ENCODE results near the gene TMEM238.

DNA sequence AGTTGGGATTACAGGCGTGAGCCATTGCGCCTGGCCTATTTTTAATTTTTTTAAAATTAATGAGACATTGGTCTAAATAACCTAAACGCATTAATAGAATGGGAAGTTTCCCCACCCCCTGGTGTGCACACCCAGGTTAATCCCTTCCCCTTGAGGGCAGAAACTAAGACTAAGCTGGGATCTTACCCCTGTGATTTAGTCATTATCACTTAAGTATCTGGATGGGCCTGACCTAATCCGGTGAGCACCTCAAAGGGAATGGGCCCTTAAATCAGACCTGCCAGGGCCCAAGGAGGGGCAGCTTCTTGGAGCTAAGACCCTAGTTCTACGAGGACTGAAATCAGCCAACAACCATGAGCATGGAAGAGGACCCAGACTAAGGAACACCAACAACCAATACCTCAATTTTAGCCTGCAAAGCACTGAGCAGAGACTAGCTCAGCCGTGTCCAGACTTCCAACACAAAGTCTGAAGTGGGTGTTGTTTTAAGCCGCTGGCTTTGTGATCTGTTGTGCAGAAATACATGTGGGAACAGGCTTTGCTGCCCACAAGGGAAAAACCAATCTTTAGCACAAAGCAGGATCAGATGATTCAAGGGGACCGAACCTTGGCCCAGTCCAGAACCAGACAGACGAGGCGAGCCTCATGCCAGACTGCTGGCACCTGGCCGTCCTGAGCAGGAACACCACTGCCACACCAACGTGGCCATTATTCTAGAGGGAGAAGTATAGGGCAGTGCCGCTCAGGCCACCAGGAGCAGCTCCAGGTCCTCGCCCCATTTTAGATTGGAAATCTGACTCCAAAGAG is 16.4 kb upstream of the TMEM238 start:
- TF ChIP-seq, protein P1, sequence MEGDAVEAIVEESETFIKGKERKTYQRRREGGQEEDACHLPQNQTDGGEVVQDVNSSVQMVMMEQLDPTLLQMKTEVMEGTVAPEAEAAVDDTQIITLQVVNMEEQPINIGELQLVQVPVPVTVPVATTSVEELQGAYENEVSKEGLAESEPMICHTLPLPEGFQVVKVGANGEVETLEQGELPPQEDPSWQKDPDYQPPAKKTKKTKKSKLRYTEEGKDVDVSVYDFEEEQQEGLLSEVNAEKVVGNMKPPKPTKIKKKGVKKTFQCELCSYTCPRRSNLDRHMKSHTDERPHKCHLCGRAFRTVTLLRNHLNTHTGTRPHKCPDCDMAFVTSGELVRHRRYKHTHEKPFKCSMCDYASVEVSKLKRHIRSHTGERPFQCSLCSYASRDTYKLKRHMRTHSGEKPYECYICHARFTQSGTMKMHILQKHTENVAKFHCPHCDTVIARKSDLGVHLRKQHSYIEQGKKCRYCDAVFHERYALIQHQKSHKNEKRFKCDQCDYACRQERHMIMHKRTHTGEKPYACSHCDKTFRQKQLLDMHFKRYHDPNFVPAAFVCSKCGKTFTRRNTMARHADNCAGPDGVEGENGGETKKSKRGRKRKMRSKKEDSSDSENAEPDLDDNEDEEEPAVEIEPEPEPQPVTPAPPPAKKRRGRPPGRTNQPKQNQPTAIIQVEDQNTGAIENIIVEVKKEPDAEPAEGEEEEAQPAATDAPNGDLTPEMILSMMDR (IDR thresholded peaks at IDR 0.05), result no peak
- TF ChIP-seq POLR2A (IDR thresholded peaks at IDR 0.05) (no peak), POLR2AphosphoS5 (IDR thresholded peaks at IDR 0.05) (no peak)

Measured in sigmoid colon (tissue), 4 donors.